HFFc6 (cell line): ENCODE measurements around the gene STYXL1. TPM values are rescaled to one million over a fixed set of nuclear protein-coding genes. Genes with fewer than 3 reads are reported as not detected.
A peak's percentile ranks its signal among the peaks of the same experiment; 100 is the strongest.

ENCODE experiments used
- DNase-seq: peaks from one replicate; pipeline ENCODE4 v3.0.0-alpha.2; 2018
- H3K27ac Mint-ChIP-seq: 2 replicates; pipeline ENCODE4 v1.8.0; 2020; ENCODE audit warnings: mild to moderate bottlenecking, mixed read lengths
- H3K27me3 Mint-ChIP-seq: 2 replicates; pipeline ENCODE4 v1.8.0; 2021; ENCODE audit warnings: mild to moderate bottlenecking, moderate library complexity, mixed read lengths; ENCODE audit not compliant: insufficient read depth
- H3K36me3 Mint-ChIP-seq: 2 replicates; pipeline ENCODE4 v1.8.0; 2021; ENCODE audit warnings: low read depth, mixed read lengths
- H3K4me1 Mint-ChIP-seq: 2 replicates; pipeline ENCODE4 v1.8.0; 2020; ENCODE audit warnings: low read depth, mixed read lengths
- H3K4me3 Mint-ChIP-seq: 2 replicates; pipeline ENCODE4 v1.8.0; 2020; ENCODE audit warnings: mild to moderate bottlenecking, moderate library complexity, mixed read lengths
- H3K9me3 Mint-ChIP-seq: 2 replicates; pipeline ENCODE4 v1.8.0; 2020; ENCODE audit warnings: mild to moderate bottlenecking, mixed read lengths
- total RNA-seq, 6 experiments: library from RNA; stranded (reverse); fragmentation: NEBNext Ultra II Directional; extraction: Animal tissue kit (Norgen Biotek cat#: 25700); gene quantifications; 2 replicates in 1 of 6; 3 replicates in 5 of 6; pipeline ENCODE4 v1.2.3, GENCODE V29; 2021
- TF ChIP-seq, protein P1 (sequence below): fragments of 200-600 bp; sonication (generic); IDR thresholded peaks from 2 replicates; pipeline ENCODE4 v1.5.0; 2021; ENCODE audit warnings: antibody characterized with exemption, mild to moderate bottlenecking

The STYXL1 gene
- total RNA-seq, 6 experiments from 2014 or later: 29.6 to 38.3 (median 32.0) TPM

DNA sequence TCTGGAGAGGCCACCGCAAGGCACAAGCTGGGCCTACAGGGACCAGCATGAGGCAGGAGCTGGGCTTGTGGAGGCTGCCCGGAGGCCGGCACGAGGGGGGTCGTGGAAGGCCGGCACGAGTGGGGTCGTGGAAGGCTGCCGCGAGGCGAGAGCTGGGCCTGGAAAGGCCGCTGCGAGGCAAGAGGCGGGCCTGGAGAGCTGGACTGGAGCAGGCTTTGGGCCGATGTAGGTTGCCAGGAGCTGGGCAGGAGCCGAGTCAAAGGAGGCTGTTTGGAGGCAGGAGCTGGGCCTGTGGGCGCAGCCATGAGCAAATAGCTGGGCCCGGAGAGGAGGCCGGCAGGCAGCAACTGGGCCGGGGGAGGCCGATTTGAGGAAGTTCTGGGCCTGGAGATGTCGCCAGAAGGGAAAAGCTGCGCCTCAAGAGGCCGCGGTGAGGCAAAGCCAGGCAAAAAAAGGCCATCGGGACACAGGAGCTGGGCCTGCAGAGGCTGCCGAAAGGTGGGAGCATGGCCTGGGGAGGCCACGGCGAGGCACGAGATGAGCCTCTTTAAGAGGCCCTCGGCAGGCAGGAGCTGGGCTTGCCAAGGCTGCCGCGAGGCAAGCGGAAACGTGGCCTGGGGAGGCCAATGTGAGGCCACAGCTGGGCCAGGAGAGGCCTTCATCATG is 26.6 kb upstream of the STYXL1 start:
- Mint-ChIP-seq H3K36me3 (no peaks in the 10 kb centered on the region), H3K9me3 (no peaks in the 10 kb centered on the region), H3K4me1 (peaks cover 24% of the 10 kb centered on the region), H3K27me3 (peaks cover 5% of the 10 kb centered on the region; the same call in 1 of the 2 replicates), H3K4me3 (no peak overlapping the region), H3K27ac (no peak overlapping the region)
- DNase-seq: no peak
- TF ChIP-seq, protein P1, sequence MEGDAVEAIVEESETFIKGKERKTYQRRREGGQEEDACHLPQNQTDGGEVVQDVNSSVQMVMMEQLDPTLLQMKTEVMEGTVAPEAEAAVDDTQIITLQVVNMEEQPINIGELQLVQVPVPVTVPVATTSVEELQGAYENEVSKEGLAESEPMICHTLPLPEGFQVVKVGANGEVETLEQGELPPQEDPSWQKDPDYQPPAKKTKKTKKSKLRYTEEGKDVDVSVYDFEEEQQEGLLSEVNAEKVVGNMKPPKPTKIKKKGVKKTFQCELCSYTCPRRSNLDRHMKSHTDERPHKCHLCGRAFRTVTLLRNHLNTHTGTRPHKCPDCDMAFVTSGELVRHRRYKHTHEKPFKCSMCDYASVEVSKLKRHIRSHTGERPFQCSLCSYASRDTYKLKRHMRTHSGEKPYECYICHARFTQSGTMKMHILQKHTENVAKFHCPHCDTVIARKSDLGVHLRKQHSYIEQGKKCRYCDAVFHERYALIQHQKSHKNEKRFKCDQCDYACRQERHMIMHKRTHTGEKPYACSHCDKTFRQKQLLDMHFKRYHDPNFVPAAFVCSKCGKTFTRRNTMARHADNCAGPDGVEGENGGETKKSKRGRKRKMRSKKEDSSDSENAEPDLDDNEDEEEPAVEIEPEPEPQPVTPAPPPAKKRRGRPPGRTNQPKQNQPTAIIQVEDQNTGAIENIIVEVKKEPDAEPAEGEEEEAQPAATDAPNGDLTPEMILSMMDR: no peak

DNA sequence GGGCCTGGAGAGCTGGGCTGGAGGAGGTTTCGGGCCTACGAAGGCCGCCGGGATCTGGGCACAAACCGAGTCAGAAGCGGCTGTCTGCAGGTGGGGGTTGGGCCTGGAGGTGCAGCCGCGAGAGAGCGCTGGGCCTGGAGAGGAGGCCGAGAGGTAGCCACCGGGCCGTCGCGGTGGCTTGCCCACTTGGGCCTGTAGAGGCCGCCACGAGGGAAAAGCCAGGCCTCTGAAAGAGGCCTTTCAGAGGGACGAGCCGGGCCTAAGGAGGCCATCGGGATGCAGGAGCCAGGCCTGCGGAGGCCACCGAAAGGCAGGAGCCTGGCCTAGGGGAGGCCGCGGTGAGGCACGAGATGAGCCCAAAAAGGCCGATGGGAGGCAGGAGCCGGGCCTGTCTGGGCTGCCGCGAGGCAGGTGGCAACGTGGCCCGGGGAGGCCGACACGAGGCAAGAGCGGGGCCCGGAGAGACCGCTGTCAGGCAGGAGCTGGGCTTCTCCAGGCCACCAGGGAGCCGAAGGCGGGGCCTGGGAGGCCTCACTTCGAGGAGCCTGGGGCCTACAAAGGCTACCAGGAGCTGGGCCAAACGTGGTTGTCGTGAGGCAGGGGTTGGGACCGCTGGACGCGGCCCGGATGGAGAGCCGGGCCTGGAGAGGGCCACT is 25.7 kb upstream of the STYXL1 start:
- DNase-seq: no peak
- Mint-ChIP-seq H3K27ac (no peak overlapping the region), H3K27me3 (no peaks in the 10 kb centered on the region), H3K9me3 (no peaks in the 10 kb centered on the region), H3K4me1 (peaks cover 34% of the 10 kb centered on the region), H3K36me3 (no peaks in the 10 kb centered on the region), H3K4me3 (no peak overlapping the region)
- TF ChIP-seq, protein P1: peak; percentile 10; the same call in 1 of the 2 replicates

DNA sequence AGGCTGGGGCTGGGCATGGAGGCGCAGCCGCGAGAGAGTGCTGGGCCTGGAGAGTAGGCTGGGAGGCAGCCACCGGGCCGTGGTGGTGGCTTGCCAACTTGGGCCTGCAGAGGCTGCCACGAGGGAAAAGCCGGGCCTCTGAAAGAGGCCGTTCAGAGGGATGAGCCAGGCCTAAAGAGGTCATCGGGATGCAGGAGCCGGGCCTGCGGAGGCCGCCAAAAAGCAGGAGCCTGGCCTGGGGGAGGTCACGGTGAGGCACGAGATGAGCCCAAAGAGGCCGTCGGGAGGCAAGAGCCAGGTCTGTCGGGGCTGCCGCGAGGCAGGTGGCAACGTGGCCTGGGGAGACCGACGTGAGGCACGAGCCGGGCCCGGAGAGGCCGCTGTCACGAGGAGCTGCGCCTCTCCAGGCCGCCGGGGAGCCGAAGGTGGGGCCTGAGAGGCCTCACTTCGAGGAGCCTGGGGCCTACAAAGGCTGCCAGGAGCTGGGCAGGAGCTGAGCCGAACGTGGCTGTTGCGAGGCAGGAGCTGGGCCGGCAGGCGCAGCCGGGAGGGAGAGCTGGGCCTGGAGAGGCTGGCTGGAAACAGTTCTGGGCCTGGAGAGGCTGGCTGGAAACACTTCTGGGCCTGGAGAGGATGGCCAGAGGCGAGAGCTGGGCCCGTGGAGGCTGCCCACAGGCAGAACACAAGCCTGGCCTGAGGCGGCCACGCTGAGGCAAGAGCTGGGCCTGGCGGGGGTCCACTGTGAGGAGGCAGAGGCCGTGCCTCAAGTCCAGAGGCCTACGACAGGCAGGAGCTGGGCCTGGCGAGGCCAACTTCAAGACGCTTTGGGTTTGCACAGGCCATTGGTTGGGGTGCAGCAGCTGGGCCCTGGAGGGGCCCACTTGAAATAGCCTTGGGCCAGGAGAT is 24.7 kb upstream of the STYXL1 start:
- TF ChIP-seq, protein P1: no peak
- no peak for DNase-seq

DNA sequence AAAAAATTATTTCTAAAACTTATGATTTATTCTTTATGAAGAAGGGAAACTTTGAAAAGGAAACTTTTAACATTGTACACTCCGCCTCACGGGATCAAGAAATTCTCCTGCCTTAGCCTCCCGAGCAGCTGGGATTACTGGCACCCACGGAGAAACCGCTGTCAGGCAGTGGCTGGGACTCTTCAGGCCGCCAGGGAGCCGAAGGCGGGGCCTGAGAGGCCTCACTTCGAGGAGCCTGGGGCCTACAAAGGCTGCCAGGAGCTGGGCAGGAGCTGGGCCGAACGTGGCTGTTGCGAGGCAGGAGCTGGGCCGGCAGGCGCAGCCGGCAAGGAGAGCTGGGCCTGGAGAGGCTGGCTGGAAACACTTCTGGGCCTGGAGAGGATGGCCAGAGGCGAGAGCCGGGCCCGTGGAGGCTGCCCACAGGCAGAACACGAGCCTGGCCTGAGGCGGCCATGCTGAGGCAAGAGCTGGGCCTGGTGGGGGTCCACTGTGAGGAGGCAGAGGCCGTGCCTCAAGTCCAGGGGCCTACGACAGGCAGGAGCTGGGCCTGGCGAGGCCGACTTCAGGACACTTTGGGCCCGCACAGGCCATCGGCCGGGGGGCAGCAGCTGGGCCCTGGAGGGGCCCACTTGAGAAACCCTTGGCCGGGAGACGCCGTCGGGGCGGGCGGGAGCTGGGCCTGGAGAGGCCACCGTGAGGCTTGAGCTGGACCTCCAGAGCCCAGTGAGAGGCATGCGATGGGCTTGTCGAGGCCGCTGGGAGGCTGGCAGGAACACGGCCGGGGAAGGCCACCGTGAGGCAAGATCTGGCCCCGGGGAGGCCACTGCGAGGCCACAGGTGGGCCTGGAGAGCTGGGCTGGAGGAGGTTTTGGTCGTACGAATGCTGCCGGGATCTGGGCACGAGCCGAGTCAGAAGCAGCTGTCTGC is 23.8 kb upstream of the STYXL1 start:
- TF ChIP-seq, protein P1: no peak
- Mint-ChIP-seq H3K27ac (no peak overlapping the region), H3K4me3 (no peak overlapping the region), H3K4me1 (peaks cover 27% of the 10 kb centered on the region), H3K9me3 (no peaks in the 10 kb centered on the region), H3K36me3 (peaks cover 4% of the 10 kb centered on the region; the same call in 1 of the 2 replicates), H3K27me3 (no peaks in the 10 kb centered on the region; the same call in 1 of the 2 replicates)
- DNase-seq: no peak

More for the DNA sequence above, 24.7 kb upstream of the STYXL1 start:
- peaks cover 33% of the 10 kb centered on the region for H3K4me1 Mint-ChIP-seq
- no peak overlapping the region for H3K4me3 Mint-ChIP-seq
- H3K36me3 Mint-ChIP-seq: no peaks in the 10 kb centered on the region
- H3K9me3 Mint-ChIP-seq: no peaks in the 10 kb centered on the region
- no peaks in the 10 kb centered on the region; the same call in 1 of the 2 replicates for H3K27me3 Mint-ChIP-seq
- no peak overlapping the region for H3K27ac Mint-ChIP-seq
